Large intestine (tissue), 3 donors: ENCODE results near the gene SENP1. TPM values are rescaled to one million over a fixed set of nuclear protein-coding genes. Genes with fewer than 3 reads are reported as not detected.
A peak's percentile ranks its signal among the peaks of the same experiment; 100 is the strongest.

Experiments
- DNase-seq, 2 donors: peaks; one replicate each; pipeline versions ENCODE4 v3.0.0 to v3.0.0-alpha.2; 2013
- H3K27ac ChIP-seq: one replicate; pipeline ENCODE4 v1.5.1; 2013; ENCODE audit warnings: low read length
- H3K27me3 ChIP-seq: 2 replicates; pipeline ENCODE4 v1.6.1; 2013; ENCODE audit warnings: low read length; ENCODE audit not compliant: control insufficient read depth, insufficient read depth
- H3K36me3 ChIP-seq: 2 replicates; pipeline ENCODE4 v1.6.1; 2013; ENCODE audit warnings: low read length; ENCODE audit not compliant: control insufficient read depth, insufficient read depth
- H3K4me1 ChIP-seq: one replicate; pipeline ENCODE4 v1.6.1; 2013; ENCODE audit warnings: low read length; ENCODE audit not compliant: control insufficient read depth, insufficient read depth
- H3K4me3 ChIP-seq: one replicate; pipeline ENCODE4 v1.5.1; 2013; ENCODE audit warnings: low read length
- H3K9me3 ChIP-seq: one replicate; pipeline ENCODE4 v1.6.1; 2013; ENCODE audit warnings: mild to moderate bottlenecking, low read depth, low read length, moderate library complexity; ENCODE audit not compliant: control insufficient read depth
- WGBS: methylation state at CpG from one replicate; pipeline ENCODE4 v1.1.5; 2013; ENCODE audit warnings: low lambda C conversion rate; ENCODE audit not compliant: insufficient coverage; 5-methylcytosine and 5-hydroxymethylcytosine counted together
- polyA plus RNA-seq: library from polyadenylated mRNA; unstranded; fragments of 120-200 nt; gene quantifications from one replicate; pipeline ENCODE4 v1.2.1, GENCODE V29; 2013

The SENP1 gene
- polyA plus RNA-seq, 1 donor = 11.9 TPM

GRCh38 chr12:48084066-48084465, 21.8 kb downstream of the SENP1 start:
- 60% methylated on average over 1 of the region's 1 CpG for WGBS
- H3K27me3 ChIP-seq = no peaks in the 10 kb centered on the region
- peak in 1 of 2 donors; percentile 5 for DNase-seq

GRCh38 chr12:48080821-48081220, 25.1 kb downstream of the SENP1 start:
- peaks cover 29% of the 10 kb centered on the region for H3K36me3 ChIP-seq

More at GRCh38 chr12:48084066-48084465, 21.8 kb downstream of the SENP1 start:
- Histone ChIP-seq H3K36me3 (peaks cover 47% of the 10 kb centered on the region), H3K9me3 (no peaks in the 10 kb centered on the region), H3K4me3 (no peak overlapping the region), H3K4me1 (no peaks in the 10 kb centered on the region), H3K27ac (no peak overlapping the region)

GRCh38 chr12:48080285-48080684, 25.6 kb downstream of the SENP1 start:
- H3K9me3 ChIP-seq = no peaks in the 10 kb centered on the region
- no peak overlapping the region for H3K27ac ChIP-seq
- H3K36me3 ChIP-seq = peaks cover 28% of the 10 kb centered on the region
- no peak for DNase-seq
- H3K27me3 ChIP-seq = no peaks in the 10 kb centered on the region
- no peaks in the 10 kb centered on the region for H3K4me1 ChIP-seq
- WGBS = 100% methylated on average over 3 of the region's 5 CpGs
- H3K4me3 ChIP-seq = no peak overlapping the region

More at GRCh38 chr12:48080821-48081220, 25.1 kb downstream of the SENP1 start:
- Histone ChIP-seq H3K4me1 (no peaks in the 10 kb centered on the region), H3K9me3 (no peaks in the 10 kb centered on the region), H3K27ac (no peak overlapping the region), H3K27me3 (no peaks in the 10 kb centered on the region), H3K4me3 (no peak overlapping the region)
- WGBS = no CpG with 5 or more reads among the region's 3 CpGs
- no peak for DNase-seq

GRCh38 chr12:48078901-48079300, 27.0 kb downstream of the SENP1 start:
- 92% methylated on average over 2 of the region's 5 CpGs for WGBS
- H3K4me1 ChIP-seq = no peaks in the 10 kb centered on the region
- H3K9me3 ChIP-seq = no peaks in the 10 kb centered on the region
- no peak overlapping the region for H3K27ac ChIP-seq
- H3K27me3 ChIP-seq = no peaks in the 10 kb centered on the region
- no peak for DNase-seq
- no peak overlapping the region for H3K4me3 ChIP-seq
- peaks cover 28% of the 10 kb centered on the region for H3K36me3 ChIP-seq

GRCh38 chr12:48077111-48077510, 28.8 kb downstream of the SENP1 start:
- no peaks in the 10 kb centered on the region for H3K9me3 ChIP-seq
- no peak overlapping the region for H3K4me3 ChIP-seq
- 100% methylated on average over 2 of the region's 2 CpGs for WGBS
- peaks cover 27% of the 10 kb centered on the region for H3K36me3 ChIP-seq
- no peak overlapping the region for H3K27ac ChIP-seq
- H3K27me3 ChIP-seq = no peaks in the 10 kb centered on the region
- no peaks in the 10 kb centered on the region for H3K4me1 ChIP-seq
- DNase-seq = no peak

- Histone ChIP-seq H3K27ac (no peak overlapping the region), H3K4me1 (no peaks in the 10 kb centered on the region), H3K27me3 (no peaks in the 10 kb centered on the region), H3K9me3 (no peaks in the 10 kb centered on the region), H3K36me3 (peaks cover 29% of the 10 kb centered on the region), H3K4me3 (no peak overlapping the region)
- no peak for DNase-seq
- WGBS = 100% methylated on average over 1 of the region's 1 CpG
Observed at GRCh38 chr12:48075832-48076231, 30.0 kb downstream of the SENP1 start.

- no peak overlapping the region for H3K27ac ChIP-seq
- H3K4me1 ChIP-seq = no peaks in the 10 kb centered on the region
- peaks cover 29% of the 10 kb centered on the region for H3K36me3 ChIP-seq
- H3K4me3 ChIP-seq = no peak overlapping the region
- no peak for DNase-seq
- 100% methylated on average over 1 of the region's 1 CpG for WGBS
- no peaks in the 10 kb centered on the region for H3K27me3 ChIP-seq
- no peaks in the 10 kb centered on the region for H3K9me3 ChIP-seq
Observed at GRCh38 chr12:48074266-48074665, 31.6 kb downstream of the SENP1 start.

- no peak overlapping the region for H3K27ac ChIP-seq
- peaks cover 35% of the 10 kb centered on the region for H3K36me3 ChIP-seq
- no peaks in the 10 kb centered on the region for H3K4me1 ChIP-seq
- DNase-seq = no peak
- 100% methylated on average over 2 of the region's 3 CpGs for WGBS
- no peaks in the 10 kb centered on the region for H3K9me3 ChIP-seq
- no peak overlapping the region for H3K4me3 ChIP-seq
- H3K27me3 ChIP-seq = no peaks in the 10 kb centered on the region
Observed at GRCh38 chr12:48072266-48072665, 33.6 kb downstream of the SENP1 start.

- WGBS = no CpG with 5 or more reads among the region's 2 CpGs
- peaks cover 36% of the 10 kb centered on the region for H3K36me3 ChIP-seq
Observed at GRCh38 chr12:48071808-48072207, 34.1 kb downstream of the SENP1 start.

GRCh38 chr12:48070731-48071130, 35.1 kb downstream of the SENP1 start:
- Histone ChIP-seq H3K4me3 (no peak overlapping the region), H3K27ac (no peak overlapping the region), H3K27me3 (no peaks in the 10 kb centered on the region), H3K4me1 (no peaks in the 10 kb centered on the region), H3K36me3 (peaks cover 34% of the 10 kb centered on the region), H3K9me3 (no peaks in the 10 kb centered on the region)
- WGBS = 100% methylated on average over 1 of the region's 4 CpGs
- DNase-seq = no peak

More at GRCh38 chr12:48071808-48072207, 34.1 kb downstream of the SENP1 start:
- Histone ChIP-seq H3K27me3 (no peaks in the 10 kb centered on the region), H3K27ac (no peak overlapping the region), H3K9me3 (no peaks in the 10 kb centered on the region), H3K4me1 (no peaks in the 10 kb centered on the region), H3K4me3 (no peak overlapping the region)
- DNase-seq = no peak

- Histone ChIP-seq H3K27me3 (no peaks in the 10 kb centered on the region), H3K4me3 (no peak overlapping the region), H3K36me3 (peaks cover 36% of the 10 kb centered on the region), H3K9me3 (no peaks in the 10 kb centered on the region), H3K27ac (no peak overlapping the region), H3K4me1 (no peaks in the 10 kb centered on the region)
- no peak for DNase-seq
- no CpG with 5 or more reads among the region's 1 CpG for WGBS
Observed at GRCh38 chr12:48070033-48070432, 35.8 kb downstream of the SENP1 start.
